ENCODE measurements around the gene SMURF2.
A peak's percentile ranks its signal among the peaks of the same experiment; 100 is the strongest.

The SMURF2 gene

DNA sequence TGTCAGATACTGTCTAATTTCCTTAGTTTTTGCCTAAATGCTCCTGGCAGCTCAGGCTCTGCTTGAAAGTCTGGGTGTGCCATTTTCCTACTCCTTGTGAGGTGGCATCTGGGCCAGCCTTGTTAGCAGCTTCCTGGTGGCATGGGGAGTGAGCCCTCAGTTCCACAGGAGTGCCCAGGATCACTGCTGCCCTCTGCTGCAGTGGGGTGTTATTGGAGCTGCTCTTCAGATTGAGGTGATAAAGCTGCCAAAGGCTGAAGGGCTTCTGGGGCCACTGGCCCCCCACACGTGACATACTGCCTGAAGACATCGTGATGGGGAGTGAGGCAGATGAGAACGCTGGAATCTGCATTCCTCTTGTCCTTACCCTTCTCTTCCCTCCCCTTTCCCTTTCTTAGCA, 127.9 kb downstream of the SMURF2 start:
- DNase-seq, result no peak

GRCh38 chr17:64533784-64534183, 128.3 kb downstream of the SMURF2 start:
- no peak for DNase-seq

GRCh38 chr17:64532409-64532808, 129.7 kb downstream of the SMURF2 start:
- DNase-seq, result no peak

GRCh38 chr17:64531955-64532371, 130.1 kb downstream of the SMURF2 start:
- no peak for DNase-seq

DNA sequence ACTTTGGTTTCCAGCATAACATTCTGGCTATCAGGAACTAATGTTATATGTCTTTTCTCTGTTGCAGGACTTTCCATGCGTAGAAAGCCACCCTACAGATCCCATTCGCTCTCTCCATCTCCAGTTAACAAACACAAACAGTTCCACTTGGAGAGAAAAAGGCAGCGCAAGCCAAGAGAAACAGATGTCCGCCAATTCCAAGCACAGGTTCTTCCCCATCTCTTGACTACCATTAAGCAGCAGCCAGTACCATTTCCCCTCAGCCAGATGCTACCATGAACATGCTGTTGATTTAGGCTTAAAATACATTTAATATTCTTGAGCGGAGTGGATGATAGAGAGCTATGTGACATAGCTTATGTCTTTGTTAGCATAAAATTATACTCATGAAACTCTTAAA, 132.9 kb downstream of the SMURF2 start:
- DNase-seq, result no peak

DNA sequence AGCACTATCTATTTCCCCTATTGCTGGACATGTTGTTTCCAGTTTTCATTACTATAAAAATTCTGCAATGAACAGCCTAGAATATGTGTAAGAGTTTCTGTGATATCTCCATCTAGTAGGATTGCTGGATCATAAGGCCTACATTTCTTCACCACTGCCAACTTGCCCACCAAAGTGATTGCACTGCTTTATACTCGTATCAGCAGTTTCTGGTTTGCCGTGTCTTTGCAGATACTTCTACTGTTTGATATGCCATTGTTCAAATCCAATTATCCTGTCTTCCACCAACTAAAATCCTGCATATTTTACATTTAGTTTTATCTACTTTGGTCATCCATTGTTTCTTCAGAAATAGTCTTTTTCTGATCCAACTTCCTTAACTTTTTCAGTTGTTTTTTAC, 134.2 kb downstream of the SMURF2 start:
- DNase-seq, result no peak

DNA sequence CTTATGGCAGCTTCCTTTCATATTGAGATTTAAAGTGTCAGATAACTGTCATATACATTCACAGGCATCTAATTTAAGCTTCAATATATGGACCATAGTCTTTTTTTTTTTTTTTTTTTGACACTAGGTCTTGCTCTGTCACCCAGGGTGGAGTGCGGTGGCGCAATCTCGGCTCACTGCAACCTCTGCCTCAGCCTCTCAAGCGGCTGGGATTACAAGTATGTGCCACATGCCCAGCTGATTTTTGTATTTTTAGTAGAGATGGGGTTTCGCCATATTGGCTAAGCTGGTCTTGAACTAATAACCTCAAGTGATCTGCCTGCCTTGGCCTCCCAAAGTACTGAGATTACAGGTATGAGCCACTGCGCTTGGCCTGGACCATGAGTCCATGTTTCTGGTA, 141.7 kb downstream of the SMURF2 start:
- no peak for DNase-seq

DNA sequence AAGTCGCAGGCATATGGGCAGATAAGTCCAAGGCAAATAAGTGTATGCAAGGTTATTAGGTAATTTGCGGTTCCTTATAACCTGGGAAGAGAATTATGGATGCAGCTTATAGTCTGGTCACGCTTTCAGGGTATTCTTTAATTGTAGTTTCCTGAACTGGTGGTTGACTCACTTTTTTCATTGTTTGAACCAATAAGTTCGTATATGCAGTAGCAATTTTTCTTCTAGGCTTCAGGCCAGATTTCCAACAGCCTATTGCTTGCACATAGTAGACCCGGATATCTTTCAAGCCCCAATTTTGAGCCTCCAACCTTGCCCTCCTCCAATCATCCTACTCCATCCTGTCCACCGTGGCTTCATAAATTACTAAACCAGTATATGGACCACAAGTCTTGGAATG, 142.5 kb downstream of the SMURF2 start:
- DNase-seq, result no peak

DNA sequence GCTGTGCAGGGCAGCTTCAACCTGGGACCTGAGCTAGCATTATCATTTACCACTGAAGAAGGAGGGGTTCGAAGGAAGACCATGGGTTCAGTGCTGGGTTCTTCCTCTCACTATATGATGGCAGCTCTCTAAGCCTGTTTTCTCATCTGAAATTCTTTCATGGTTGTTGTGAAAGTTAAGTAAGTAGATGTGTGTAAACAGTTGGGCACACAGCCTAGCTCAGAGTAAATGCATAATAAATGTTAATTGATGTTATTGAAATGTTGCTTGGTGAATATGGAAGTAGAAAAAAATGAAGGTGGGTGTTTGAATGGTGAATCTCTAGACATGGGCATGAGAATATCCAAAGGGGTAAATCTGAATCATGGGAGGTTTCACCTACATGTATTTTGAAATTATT, 146.3 kb downstream of the SMURF2 start:
- DNase-seq, result no peak

DNA sequence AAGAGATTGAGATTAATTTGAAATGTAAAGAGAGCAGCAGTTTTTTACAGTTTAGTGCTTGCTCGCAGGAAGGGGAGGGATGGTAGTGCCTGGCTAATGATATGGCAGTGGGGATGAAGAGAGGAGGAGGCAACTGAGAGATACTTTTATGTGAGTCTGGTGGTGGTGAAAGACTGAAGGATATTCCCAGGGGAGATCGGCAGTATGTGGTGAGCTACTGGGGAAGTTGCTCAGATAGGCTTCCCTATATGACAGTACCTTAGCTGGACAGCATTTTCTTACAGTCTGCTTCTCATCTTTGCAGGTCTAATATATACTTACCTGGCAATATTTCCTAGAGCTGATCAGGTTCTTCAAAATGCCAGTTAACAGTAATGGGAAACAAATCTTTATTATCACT, 146.7 kb downstream of the SMURF2 start:
- no peak for DNase-seq

GRCh38 chr17:64509179-64509578, 152.9 kb downstream of the SMURF2 start:
- DNase-seq, result no peak

- DNase-seq, result no peak
Observed at GRCh38 chr17:64508683-64509082, 153.4 kb downstream of the SMURF2 start.

- peak; percentile 49 for DNase-seq
Observed at GRCh38 chr17:64507413-64507782, 154.7 kb downstream of the SMURF2 start.

DNA sequence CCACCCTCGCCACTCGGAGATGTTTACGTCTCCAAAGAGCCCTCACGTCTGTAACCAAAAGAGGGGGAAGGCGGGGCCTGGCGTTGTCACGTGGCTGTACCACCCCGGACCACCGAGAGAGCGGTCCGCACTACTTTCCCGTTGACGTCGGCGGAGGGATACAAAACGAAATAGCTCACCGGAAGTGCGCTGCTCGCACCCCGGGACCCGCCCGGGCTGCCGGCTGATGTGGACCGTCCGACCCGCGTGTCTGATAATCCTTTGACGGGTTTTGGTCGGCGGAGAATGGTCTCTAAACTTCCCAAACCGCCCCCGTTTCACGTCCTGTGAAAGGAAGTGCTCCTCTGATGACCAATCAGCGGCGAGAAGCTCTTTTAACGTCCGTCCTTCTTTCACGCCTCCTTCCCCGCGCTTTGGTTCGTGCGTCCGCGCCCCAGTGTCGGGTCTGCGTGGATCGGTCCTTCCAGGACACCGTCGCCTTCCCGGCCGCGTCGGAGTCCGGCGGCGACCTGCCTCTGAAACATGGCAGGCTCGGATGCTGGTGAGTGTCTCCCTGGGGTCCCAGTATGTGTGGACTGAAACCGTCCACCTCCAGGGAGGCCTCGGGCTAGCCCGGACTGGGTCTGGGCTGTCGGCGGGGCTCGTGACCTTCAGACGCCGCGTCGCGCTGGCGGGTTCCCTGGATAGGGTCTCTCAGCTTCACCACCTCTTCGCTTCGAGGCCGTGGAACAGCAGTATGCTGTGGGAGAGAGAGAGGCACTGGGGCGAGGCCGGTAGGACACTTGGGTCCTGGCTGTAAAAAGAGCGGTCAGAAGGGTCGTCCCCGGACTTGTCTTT, 155.3 kb downstream of the SMURF2 start, which contains the start of gene CEP95:
CEP95 (plus strand) TSS at position 402 of the 837 bp plus-strand sequence; CDS start at position 523, 121 bp downstream.
- DNase-seq, result peak; percentile 97

- DNase-seq, result peak; percentile 98
Observed at GRCh38 chr17:64506201-64506575, 155.9 kb downstream of the SMURF2 start, which contains the start of gene DDX5. Gene DDX5 (minus strand): TSS chr17:64506289. CDS start chr17:64506119, 170 bp downstream.

DNA sequence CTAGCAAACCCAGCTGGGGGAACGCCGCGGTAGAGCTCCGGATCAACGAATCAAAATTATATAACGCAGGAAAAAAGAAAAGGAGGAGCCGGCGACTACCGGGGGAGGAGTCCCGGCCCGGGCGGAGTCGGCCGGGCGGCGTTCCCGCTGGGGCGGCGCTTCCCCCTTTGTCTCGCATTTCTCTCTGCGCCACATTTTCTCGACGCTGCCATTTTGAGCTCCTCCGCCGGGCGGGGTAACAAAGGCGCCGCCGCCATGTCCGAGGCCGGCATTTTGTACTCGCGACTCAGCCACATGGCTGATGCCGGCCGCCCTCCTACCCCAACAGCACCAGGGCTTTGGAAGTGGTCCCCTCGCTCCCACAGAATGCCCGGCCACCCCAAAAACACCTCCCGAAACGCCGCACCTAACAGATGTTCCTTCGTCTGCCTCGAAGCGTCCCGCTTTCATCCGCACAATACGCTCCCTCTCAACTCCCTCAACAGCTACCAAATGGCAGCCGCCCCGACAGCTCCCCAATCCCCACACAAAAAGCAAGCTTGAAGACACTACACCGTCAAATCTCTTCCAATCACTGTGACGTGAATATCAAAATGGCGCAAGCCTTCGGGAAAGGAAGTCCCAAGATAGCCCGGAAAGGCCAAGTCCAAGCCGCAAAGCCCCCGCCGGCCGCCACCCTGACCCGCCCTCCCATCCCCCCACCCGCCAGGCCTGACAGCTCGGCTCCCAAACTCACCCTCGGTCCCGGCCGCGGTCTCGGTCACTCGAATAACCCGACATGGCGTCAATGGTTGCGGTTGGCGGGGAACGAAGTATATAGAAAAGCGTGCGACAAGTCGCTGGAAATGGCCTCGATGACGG, 156.5 kb downstream of the SMURF2 start:
- peak; percentile 90 for DNase-seq

DNA sequence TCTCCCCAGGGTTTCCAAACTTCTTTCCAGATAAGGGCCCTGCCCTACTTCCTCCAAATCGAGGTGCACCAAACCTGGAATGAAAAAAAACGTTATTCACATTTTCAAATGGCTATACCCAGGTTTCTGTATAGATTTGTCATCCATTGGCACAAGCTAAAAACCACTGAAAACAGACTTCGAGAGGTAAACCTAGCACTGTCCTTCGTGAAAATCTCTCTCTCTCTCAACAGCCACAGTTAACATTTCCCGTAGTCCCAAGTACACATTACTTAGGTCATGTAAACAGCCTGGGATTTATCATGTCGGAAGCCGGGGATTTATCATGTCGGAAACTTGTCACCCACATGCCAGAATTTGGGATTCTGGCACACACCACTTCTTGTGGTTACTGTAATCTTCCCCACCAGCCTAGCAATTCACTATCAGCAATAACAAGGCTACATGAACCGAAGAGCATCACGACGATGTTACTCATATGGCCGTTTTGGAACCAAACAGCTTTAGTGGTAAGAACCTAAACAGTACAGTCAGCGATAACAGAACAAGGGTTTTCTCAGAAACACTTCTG, 157.3 kb downstream of the SMURF2 start:
- no peak for DNase-seq

DNA sequence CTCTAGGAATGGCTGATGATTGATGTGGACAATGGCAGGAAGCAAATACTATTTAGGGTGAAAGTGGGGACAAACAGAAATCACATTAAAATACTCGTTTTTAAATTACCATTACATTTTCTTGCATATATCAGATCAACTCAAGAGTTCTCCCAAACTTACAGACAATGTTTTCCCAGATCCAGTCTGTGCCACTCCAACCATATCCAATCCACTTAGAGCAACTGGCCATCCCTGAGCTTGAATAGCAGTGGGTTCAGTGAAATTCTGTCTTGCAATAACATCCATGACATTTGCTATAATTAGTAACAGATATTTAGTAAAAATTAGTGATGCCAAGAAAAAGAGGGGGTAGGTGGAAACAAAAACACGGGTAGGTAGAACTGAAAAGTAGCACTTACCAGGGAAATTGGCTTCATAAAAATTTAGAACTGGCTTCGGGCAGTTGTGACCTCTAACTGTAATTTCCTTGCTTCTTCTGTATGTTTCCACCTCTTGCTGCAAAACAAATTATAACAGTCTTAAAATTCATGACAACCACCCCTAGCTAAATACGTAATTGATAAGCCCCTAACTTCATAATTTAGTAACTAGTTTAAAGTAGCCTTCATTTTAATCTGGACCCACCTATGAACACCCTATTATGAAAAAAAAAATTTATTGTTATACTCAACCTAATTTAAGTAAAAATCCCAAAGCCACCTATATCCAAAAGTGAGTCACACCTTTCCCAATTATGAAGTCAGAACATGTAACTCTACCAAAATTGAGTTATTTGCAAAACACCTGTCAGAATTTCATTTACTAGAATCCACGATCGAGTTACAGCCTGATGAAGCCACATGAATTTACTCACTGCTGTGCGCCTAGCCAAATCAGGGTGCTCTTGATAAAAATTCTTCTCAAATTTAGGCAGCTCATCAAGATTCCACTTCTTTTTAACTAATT, 158.0 kb downstream of the SMURF2 start:
- no peak for DNase-seq

DNA sequence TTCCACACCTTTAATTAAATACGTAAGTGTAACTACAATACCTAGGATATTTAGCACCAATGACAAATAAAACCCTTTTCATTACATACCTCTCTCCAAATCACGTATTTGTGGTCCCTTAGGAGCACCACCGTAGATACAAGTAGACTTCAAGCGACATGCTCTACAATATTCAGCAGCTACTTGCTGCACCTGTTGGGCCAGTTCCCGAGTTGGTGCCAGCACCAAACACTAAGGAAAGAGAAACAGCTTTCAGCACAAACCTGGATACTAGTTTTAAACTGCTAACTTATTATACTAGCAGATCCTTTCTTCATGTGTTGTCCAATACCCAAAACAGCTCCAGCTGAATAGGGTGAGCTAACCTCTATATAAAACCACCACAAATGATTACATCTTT, 158.8 kb downstream of the SMURF2 start:
- no peak for DNase-seq

DNA sequence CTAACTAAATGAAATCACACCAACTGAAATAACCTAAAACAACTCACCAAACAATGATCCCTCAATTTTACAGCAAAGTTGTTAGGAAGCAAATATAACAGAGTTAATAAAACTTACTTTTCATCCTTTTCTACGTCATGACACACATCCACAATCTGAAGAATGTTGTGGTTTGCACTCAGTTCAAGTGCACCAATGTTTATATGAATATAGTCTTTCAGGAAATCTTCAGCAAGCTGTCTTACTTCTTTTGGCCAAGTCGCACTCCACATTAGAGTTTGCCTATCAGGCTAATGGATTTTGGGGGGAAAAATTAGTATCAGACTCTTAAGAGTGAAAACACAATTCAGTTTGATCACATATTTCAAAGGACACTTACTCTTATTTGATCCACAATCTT, 159.3 kb downstream of the SMURF2 start:
- DNase-seq, result no peak

- no peak for DNase-seq
Observed at GRCh38 chr17:64502021-64502420, 160.1 kb downstream of the SMURF2 start.
